ENCODE measurements around the gene DNAJC25.

The DNAJC25 gene

DNA sequence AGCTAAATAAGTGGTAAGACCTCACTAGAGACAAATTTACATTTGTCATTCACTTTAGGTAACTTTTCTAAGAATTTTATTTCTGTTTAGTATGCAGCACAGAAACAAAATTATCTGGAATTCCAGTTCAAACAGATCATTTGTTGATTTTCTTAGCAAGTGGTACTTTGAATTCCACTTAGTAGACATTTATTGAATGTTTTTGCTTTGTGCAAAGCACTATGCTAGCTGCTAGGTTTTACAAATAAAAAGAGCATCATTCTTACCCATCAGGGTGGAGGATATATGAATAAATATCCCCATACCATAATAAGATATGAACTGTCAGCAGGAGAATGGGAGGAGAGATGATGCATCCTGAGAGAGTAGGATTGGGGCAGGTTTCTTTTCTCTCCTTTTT is 65.7 kb downstream of the DNAJC25 start:
- no peak overlapping the region for H3K27ac ChIP-seq
- TF ChIP-seq, protein P1, sequence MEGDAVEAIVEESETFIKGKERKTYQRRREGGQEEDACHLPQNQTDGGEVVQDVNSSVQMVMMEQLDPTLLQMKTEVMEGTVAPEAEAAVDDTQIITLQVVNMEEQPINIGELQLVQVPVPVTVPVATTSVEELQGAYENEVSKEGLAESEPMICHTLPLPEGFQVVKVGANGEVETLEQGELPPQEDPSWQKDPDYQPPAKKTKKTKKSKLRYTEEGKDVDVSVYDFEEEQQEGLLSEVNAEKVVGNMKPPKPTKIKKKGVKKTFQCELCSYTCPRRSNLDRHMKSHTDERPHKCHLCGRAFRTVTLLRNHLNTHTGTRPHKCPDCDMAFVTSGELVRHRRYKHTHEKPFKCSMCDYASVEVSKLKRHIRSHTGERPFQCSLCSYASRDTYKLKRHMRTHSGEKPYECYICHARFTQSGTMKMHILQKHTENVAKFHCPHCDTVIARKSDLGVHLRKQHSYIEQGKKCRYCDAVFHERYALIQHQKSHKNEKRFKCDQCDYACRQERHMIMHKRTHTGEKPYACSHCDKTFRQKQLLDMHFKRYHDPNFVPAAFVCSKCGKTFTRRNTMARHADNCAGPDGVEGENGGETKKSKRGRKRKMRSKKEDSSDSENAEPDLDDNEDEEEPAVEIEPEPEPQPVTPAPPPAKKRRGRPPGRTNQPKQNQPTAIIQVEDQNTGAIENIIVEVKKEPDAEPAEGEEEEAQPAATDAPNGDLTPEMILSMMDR (conservative IDR thresholded peaks at IDR 0.05; ENCODE audit: low read depth): no peak
- POLR2A ChIA-PET (ENCODE audit: low non-redundant PET): no interaction called here

DNA sequence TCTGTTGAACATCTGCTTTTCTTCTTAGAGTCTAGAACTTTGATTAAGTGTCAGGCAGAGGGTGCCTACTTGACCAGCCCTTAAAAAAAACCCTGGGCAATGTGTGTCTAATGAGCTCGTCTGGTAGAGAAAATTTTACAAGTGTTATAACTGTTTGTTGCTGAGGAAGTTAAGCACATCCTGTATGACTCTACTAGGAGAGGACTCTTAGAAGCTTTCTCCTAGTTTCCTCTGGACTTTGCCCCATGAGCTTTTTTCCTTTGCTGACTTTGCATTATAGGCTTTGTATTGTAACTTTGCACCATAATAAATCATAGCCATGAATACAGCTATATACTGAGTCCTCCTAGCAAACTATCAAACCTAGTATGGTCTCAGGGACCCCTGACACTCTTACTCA is 69.6 kb downstream of the DNAJC25 start:
- DNase-seq (ENCODE audit: low spot score): no peak
- ChIA-PET POLR2A (ENCODE audit: low non-redundant PET) (no interaction called here), CTCF (interaction anchor here (0.7 to 1.2 kb wide), 3 partner anchors 10 to 546 kb away, joined by 3 to 4 read pairs (median 4); no protein-coding TSS in a partner anchor)
- H3K27ac ChIP-seq: no peak overlapping the region
- TF ChIP-seq, protein P1 (conservative IDR thresholded peaks at IDR 0.05; ENCODE audit: low read depth): no peak

More for the DNA sequence above, 65.7 kb downstream of the DNAJC25 start:
- CTCF ChIA-PET: interaction anchor here (0.6 kb wide), 1 partner anchor 98 kb away, joined by 5 read pairs; no protein-coding TSS in a partner anchor
- no peak for DNase-seq (ENCODE audit: low spot score)

All from RWPE1 (cell line).